ENCODE measurements around the gene GMEB2.

DNA sequence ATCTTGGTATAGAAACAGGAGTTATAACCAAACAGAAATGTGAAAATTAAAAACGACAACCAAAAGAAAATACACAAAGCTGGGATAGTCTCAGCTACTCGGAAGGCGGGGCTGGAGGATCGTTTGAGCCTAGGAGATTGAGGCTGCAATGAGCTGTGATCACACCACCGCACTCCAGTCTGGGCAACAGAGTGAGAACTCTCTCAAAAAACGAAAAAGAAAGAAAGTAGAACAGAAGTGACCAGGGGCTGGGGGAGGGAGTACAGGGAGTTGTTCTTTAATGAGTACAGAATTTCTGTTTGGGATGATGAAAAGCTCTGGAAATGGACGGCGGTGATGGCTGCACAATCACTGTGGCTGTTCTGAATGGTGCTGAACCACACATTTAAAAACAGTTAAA is 5.9 kb downstream of the GMEB2 start:
- TF ChIP-seq NFYB (IDR thresholded peaks at IDR 0.05; ENCODE audit: insufficient read depth, low read depth, low read length), result no peak
- TF ChIP-seq FOXK2 (IDR thresholded peaks at IDR 0.05), result no peak
- TF ChIP-seq CTCF (IDR thresholded peaks at IDR 0.05 in 2 of 3, conservative IDR thresholded peaks at IDR 0.05 in 1 of 3; ENCODE audit: control insufficient read depth in 2 of 3, extremely low read depth in 1 of 3, insufficient read depth in 1 of 3, low read depth in 3 of 3, low read length in 3 of 3), result no peak
- no peak for TF ChIP-seq CBFB (IDR thresholded peaks at IDR 0.05; ENCODE audit: low read depth)
- no peak for TF ChIP-seq JUND (IDR thresholded peaks at IDR 0.05; ENCODE audit: low read depth, low read length)
